Right lobe of liver (tissue), 6 donors: ENCODE measurements around the gene AFAP1. TPM values are rescaled to one million over a fixed set of nuclear protein-coding genes. Genes with fewer than 3 reads are reported as not detected.

ENCODE experiments used
- ATAC-seq, 4 donors: fragments of 200-7000 bp; cut with Tn5 transposase; one replicate each; pipeline ENCODE4 v1.9.1; 2020; ENCODE audit warnings: mild to moderate bottlenecking in 4 of 4, moderate library complexity in 4 of 4
- DNase-seq, 3 donors: peaks; one replicate each; pipeline ENCODE4 v3.0.0-alpha.2; 2020
- H3K27ac ChIP-seq, 3 donors: fragments of 200-600 bp; one replicate each; pipeline ENCODE4 v1.8.0; 2022
- H3K27me3 ChIP-seq, 2 donors: fragments of 200-600 bp; one replicate each; pipeline ENCODE4 v1.8.0; 2022
- H3K36me3 ChIP-seq, 4 donors: fragments of 200-600 bp; sonication (generic) in 1 of 4; one replicate each; pipeline versions ENCODE4 v1.5.1 to v1.8.0; 2017 to 2022; ENCODE audit warnings: control low read depth in 1 of 4
- H3K4me1 ChIP-seq, 4 donors: fragments of 200-600 bp; sonication (generic) in 1 of 4; one replicate each; pipeline versions ENCODE4 v1.5.1 to v1.8.0; 2017 to 2022; ENCODE audit warnings: control low read depth in 1 of 4
- H3K4me3 ChIP-seq, 3 donors: fragments of 200-600 bp; one replicate each; pipeline ENCODE4 v1.8.0; 2022
- H3K9me3 ChIP-seq, 4 donors: fragments of 200-600 bp; sonication (generic) in 1 of 4; one replicate each; pipeline versions ENCODE4 v1.5.1 to v1.8.0; 2017 to 2022; ENCODE audit warnings: control low read depth in 1 of 4
- CTCF ChIP-seq, 4 donors: fragments of 200-600 bp in 3 of 4; fragments of 450-650 bp in 1 of 4; IDR thresholded peaks; one replicate each; pipeline versions ENCODE4 v1.5.1 to v1.8.0; 2016 to 2022; ENCODE audit warnings: antibody characterized with exemption in 4 of 4, mild to moderate bottlenecking in 2 of 4
- POLR2A ChIP-seq: fragments of 450-650 bp; IDR thresholded peaks from one replicate; pipeline ENCODE4 v1.6.1; 2017; ENCODE audit warnings: antibody characterized with exemption, mild to moderate bottlenecking
- WGBS: methylation state at CpG from one replicate; pipeline ENCODE4 v1.1.6; 2018; ENCODE audit warnings: low coverage, low lambda C conversion rate; ENCODE audit not compliant: insufficient coverage; ENCODE audit errors: missing lambda C conversion rate; 5-methylcytosine and 5-hydroxymethylcytosine counted together
- intact Hi-C, 2 donors: fragments of 100-400 bp; cut with DNase I; formaldehyde crosslinking; loops; one replicate each; pipeline versions ENCODE4 v1.11.2 to v1.14.1; 2022
- total RNA-seq, 6 experiments: library from RNA; depleted of rRNA in 2 of 6; stranded (reverse); fragments of >200 nt in 2 of 6; fragmentation: NEBNext Ultra II Directional in 3 of 6; extraction: Animal tissue kit (Norgen Biotek cat#: 25700) in 3 of 6; gene quantifications; one replicate each; pipeline versions ENCODE4 v1.1.0 to v1.2.4, GENCODE V29; 2016 to 2023
- donor health status: DM: no; HTN: yes; CAD: no.
- donor health status: DM: no; HTN: no; CAD: no.
- donor health status: DM: no; HTN: no; CAD: no.
- donor health status: DM: no; HTN: yes; CAD: no.
- donor health status: DM: no; HTN: yes; CAD: no.

The AFAP1 gene
- total RNA-seq, 6 experiments from 2014 or later, result 0.95 to 3.1 (median 1.9) TPM

- 74% methylated on average over 7 of the region's 11 CpGs for WGBS
- no peaks in the 10 kb centered on the region for H3K9me3 ChIP-seq
- intact Hi-C loops, result loop anchor here in 1 of 2 donors (10.0 kb wide), 1 partner anchor 603 kb away; the partner anchor contains the start of gene SORCS2
- H3K4me3 ChIP-seq, result no peak overlapping the region
- H3K36me3 ChIP-seq, result no peaks in the 10 kb centered on the region
- H3K4me1 ChIP-seq, result no peaks in the 10 kb centered on the region
- DNase-seq, result no peak
- no peak overlapping the region for H3K27ac ChIP-seq
- TF ChIP-seq CTCF (IDR thresholded peaks at IDR 0.05), result no peak
- no peak for TF ChIP-seq POLR2A
- ATAC-seq, result no peak
- no peaks in the 10 kb centered on the region for H3K27me3 ChIP-seq
Measured at GRCh38 chr4:7797330-7797729, 142.3 kb downstream of the AFAP1 start.

GRCh38 chr4:7795983-7796382 is 143.7 kb downstream of the AFAP1 start:
- intact Hi-C loops, result loop anchor here in 1 of 2 donors (10.0 kb wide), 1 partner anchor 601 kb away; the partner anchor contains the start of gene SORCS2
- Histone ChIP-seq H3K27me3 (no peaks in the 10 kb centered on the region), H3K36me3 (no peaks in the 10 kb centered on the region), H3K9me3 (no peaks in the 10 kb centered on the region), H3K27ac (no peak overlapping the region), H3K4me3 (no peak overlapping the region), H3K4me1 (no peaks in the 10 kb centered on the region)
- 74% methylated on average over 4 of the region's 8 CpGs for WGBS
- ATAC-seq (no peak), DNase-seq (no peak)
- TF ChIP-seq CTCF (IDR thresholded peaks at IDR 0.05) (no peak), POLR2A (no peak)

- TF ChIP-seq CTCF (IDR thresholded peaks at IDR 0.05), result no peak
- no peak for TF ChIP-seq POLR2A
- no peak for ATAC-seq
- no peaks in the 10 kb centered on the region for H3K27me3 ChIP-seq
- 73% methylated on average over 10 of the region's 10 CpGs for WGBS
- no peaks in the 10 kb centered on the region for H3K4me1 ChIP-seq
- no peak for DNase-seq
- H3K36me3 ChIP-seq, result no peaks in the 10 kb centered on the region
- no peak overlapping the region for H3K27ac ChIP-seq
- H3K4me3 ChIP-seq, result no peak overlapping the region
- intact Hi-C loops, result loop anchor here in 1 of 2 donors (10.0 kb wide), 1 partner anchor 598 kb away; the partner anchor contains the start of gene SORCS2
- H3K9me3 ChIP-seq, result no peaks in the 10 kb centered on the region
Measured at GRCh38 chr4:7793186-7793585, 146.5 kb downstream of the AFAP1 start.

- Histone ChIP-seq H3K9me3 (no peaks in the 10 kb centered on the region), H3K27ac (no peak overlapping the region), H3K36me3 (no peaks in the 10 kb centered on the region), H3K4me3 (no peak overlapping the region), H3K4me1 (no peaks in the 10 kb centered on the region), H3K27me3 (no peaks in the 10 kb centered on the region)
- no peak for TF ChIP-seq CTCF (IDR thresholded peaks at IDR 0.05)
- TF ChIP-seq POLR2A, result no peak
- WGBS, result 73% methylated on average over 8 of the region's 8 CpGs
- intact Hi-C loops, result loop anchor here in 1 of 2 donors (10.0 kb wide), 1 partner anchor 598 kb away; the partner anchor contains the start of gene SORCS2
- ATAC-seq, result no peak
- DNase-seq, result no peak
Measured at GRCh38 chr4:7792616-7793015, 147.0 kb downstream of the AFAP1 start.

GRCh38 chr4:7790999-7791398 is 148.7 kb downstream of the AFAP1 start:
- Histone ChIP-seq H3K27ac (no peak overlapping the region), H3K36me3 (no peaks in the 10 kb centered on the region)

More at GRCh38 chr4:7790999-7791398, 148.7 kb downstream of the AFAP1 start:
- no peaks in the 10 kb centered on the region for H3K27me3 ChIP-seq
- no peaks in the 10 kb centered on the region for H3K9me3 ChIP-seq
- ATAC-seq (no peak), DNase-seq (no peak)
- 36% methylated on average over 2 of the region's 2 CpGs for WGBS
- no peak overlapping the region for H3K4me3 ChIP-seq
- intact Hi-C loops, result loop anchor here in 1 of 2 donors (10.0 kb wide), 1 partner anchor 596 kb away; the partner anchor contains the start of gene SORCS2
- H3K4me1 ChIP-seq, result no peaks in the 10 kb centered on the region
- TF ChIP-seq POLR2A (no peak), CTCF (IDR thresholded peaks at IDR 0.05) (no peak)
